Ovary (tissue), 9 donors: ENCODE data around the gene CD3E. TPM values are rescaled to one million over a fixed set of nuclear protein-coding genes. Genes with fewer than 3 reads are reported as not detected.

Experiments used
- DNase-seq, 5 donors: peaks; one replicate each; pipeline ENCODE4 v3.0.0-alpha.2; 2019 to 2020
- H3K27ac ChIP-seq, 2 donors: fragments of 200-600 bp; one replicate each; pipeline versions ENCODE4 v1.5.1 to v1.8.0; 2019 to 2022
- H3K27me3 ChIP-seq: fragments of 200-600 bp; one replicate; pipeline ENCODE4 v1.8.0; 2022
- H3K36me3 ChIP-seq: fragments of 200-600 bp; sonication (generic); one replicate; pipeline ENCODE4 v1.5.1; 2019
- H3K4me1 ChIP-seq: one replicate; pipeline ENCODE4 v1.8.1; 2013; ENCODE audit warnings: mild to moderate bottlenecking, moderate library complexity; ENCODE audit not compliant: insufficient read depth
- H3K4me3 ChIP-seq: fragments of 200-600 bp; sonication (generic); one replicate; pipeline ENCODE4 v1.5.1; 2017
- H3K9me3 ChIP-seq, 2 donors: fragments of 200-600 bp in 1 of 2; sonication (generic) in 1 of 2; one replicate each; pipeline versions ENCODE4 v1.5.1 to v1.8.1; 2013 to 2019; ENCODE audit warnings: mild to moderate bottlenecking in 1 of 2, moderate library complexity in 1 of 2
- EP300 ChIP-seq: sonication (generic); formaldehyde crosslinking; IDR thresholded peaks from one replicate; pipeline ENCODE4 v1.6.1; 2017; ENCODE audit warnings: antibody characterized with exemption
- POLR2A ChIP-seq: fragments of 450-650 bp; IDR thresholded peaks from one replicate; pipeline ENCODE4 v1.6.1; 2017; ENCODE audit warnings: antibody characterized with exemption, mild to moderate bottlenecking, moderate library complexity
- WGBS, 3 donors: extraction: QIAGEN DNeasy Blood & Tissue Kit in 1 of 3; methylation state at CpG; one replicate each; pipeline versions ENCODE4 v1.1.5 to v1.1.7; 2013 to 2017; 5-methylcytosine and 5-hydroxymethylcytosine counted together
- intact Hi-C, 4 donors: fragments of 100-400 bp; cut with DNase I; formaldehyde crosslinking; loops; one replicate each; pipeline versions ENCODE4 v1.11.0 to v1.15.1; 2022 to 2023
- polyA plus RNA-seq, 2 donors: library from polyadenylated mRNA; stranded (reverse); fragments of 200-250 nt in 1 of 2; fragments of 350-450 nt in 1 of 2; fragmentation: Illumina TruSeq in 1 of 2; extraction: RNeasy Lipid Tissue Mini Kit (QIAGEN cat#74804) in 1 of 2; gene quantifications; one replicate each; pipeline ENCODE4 v1.2.3, GENCODE V29; 2013 to 2014
- total RNA-seq, 7 donors: library from RNA; depleted of rRNA in 2 of 7; stranded (reverse); fragments of >200 nt in 2 of 7; fragmentation: NEBNext Ultra II Directional in 3 of 7; extraction: Animal tissue kit (Norgen Biotek cat#: 25700) in 3 of 7; gene quantifications; one replicate each; pipeline versions ENCODE4 v1.1.0 to v1.2.4, GENCODE V29; 2016 to 2023
- TF ChIP-seq, protein P1 (sequence below), 3 donors: fragments of 450-650 bp in 2 of 3; fragments of 200-600 bp in 1 of 3; IDR thresholded peaks; one replicate each; pipeline versions ENCODE4 v1.5.1 to v1.8.0; 2016 to 2022; ENCODE audit warnings: antibody characterized with exemption in 3 of 3, mild to moderate bottlenecking in 1 of 3
- donor health status: DM: no; HTN: no; CAD: no; lungs with moderate emphysema.
- donor health status: DM: no; HTN: no; CAD: no.
- donor health status: Bipolar disorder and iron deficiency.
- donor health status: DM: yes; HTN: yes; CAD: no.
- donor health status: DM: no; HTN: no; CAD: no.
- donor health status: DM: yes; HTN: yes; CAD: no.

CD3E gene
- total and polyA plus RNA-seq, 9 donors, result 0.36 to 11.0 (median 0.80) TPM; not detected in 1

DNA sequence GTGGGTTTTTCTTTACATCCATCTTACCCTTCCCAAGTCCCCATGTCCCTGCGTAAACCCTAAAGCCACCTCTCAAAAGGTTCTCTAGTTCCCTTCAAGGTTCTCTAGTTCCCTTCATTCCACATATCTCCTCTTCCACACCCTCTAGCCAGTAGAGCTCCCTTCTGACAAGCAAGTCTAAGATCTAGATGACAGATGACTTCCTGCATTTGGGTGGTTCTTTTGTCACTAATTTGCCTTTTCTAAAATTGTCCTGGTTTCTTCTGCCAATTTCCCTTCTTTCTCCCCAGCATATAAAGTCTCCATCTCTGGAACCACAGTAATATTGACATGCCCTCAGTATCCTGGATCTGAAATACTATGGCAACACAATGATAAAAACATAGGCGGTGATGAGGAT, 7.8 kb downstream of the CD3E start:
- no peak for DNase-seq
- 82 to 91% (median 84%) methylated on average over 2 of the region's 2 CpGs for WGBS, 3 donors
- no peaks in the 10 kb centered on the region for H3K4me1 ChIP-seq
- H3K9me3 ChIP-seq, result no peaks in the 10 kb centered on the region
- H3K27ac ChIP-seq, result no peak overlapping the region
- H3K27me3 ChIP-seq, result no peaks in the 10 kb centered on the region
- no peak for TF ChIP-seq POLR2A
- TF ChIP-seq EP300, result no peak
- no peaks in the 10 kb centered on the region for H3K36me3 ChIP-seq
- intact Hi-C loops, result no loop called here
- H3K4me3 ChIP-seq, result no peak overlapping the region

DNA sequence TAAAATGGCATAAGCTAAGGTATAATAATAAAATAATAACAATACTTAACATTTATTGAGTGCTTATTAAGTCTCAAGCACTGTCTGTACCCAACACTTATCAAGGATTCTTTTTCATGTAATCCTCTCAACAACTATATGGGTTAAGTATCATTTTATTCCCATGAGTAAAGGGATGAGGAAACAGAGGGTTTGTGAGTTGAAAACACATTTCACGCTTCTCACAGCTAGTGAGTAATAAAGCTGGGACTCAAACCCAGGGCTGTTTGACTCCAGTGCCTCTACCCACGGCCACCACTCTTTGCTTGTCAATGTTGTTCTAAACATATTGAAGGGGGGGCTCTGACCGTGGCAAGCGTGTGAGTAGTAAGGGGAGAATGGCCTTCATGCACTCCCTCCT, 8.7 kb downstream of the CD3E start:
- no peak for DNase-seq
- Histone ChIP-seq H3K36me3 (no peaks in the 10 kb centered on the region), H3K27me3 (no peaks in the 10 kb centered on the region), H3K27ac (no peak overlapping the region), H3K9me3 (no peaks in the 10 kb centered on the region), H3K4me3 (no peak overlapping the region), H3K4me1 (no peaks in the 10 kb centered on the region)
- 31 to 47% (median 34%) methylated on average over 4 of the region's 4 CpGs for WGBS, 3 donors
- no peak for TF ChIP-seq EP300
- intact Hi-C loops, result no loop called here

DNA sequence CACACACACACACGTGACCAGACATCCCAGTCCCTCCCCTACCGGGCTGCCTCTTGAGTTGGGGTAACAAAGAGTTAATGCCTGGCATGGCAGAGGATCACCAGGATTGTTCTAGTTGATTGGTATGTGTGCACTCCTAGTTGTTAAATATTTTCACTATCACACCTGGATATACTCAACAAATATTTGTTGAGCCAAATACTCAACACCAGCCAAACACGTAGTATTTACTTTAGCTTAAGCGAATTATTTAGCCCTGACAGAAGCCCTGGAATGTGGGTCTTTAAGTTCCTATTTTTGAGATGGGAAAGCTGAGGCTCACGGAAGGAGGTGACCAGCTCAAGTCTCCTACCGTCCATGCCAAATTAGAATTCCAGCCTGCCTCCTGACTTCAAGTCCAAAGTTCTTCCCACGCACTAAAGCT, 10.5 kb downstream of the CD3E start:
- Histone ChIP-seq H3K36me3 (no peaks in the 10 kb centered on the region), H3K9me3 (no peaks in the 10 kb centered on the region), H3K27ac (no peak overlapping the region), H3K4me3 (no peak overlapping the region), H3K27me3 (no peaks in the 10 kb centered on the region), H3K4me1 (no peaks in the 10 kb centered on the region)
- DNase-seq, result no peak
- intact Hi-C loops, result no loop called here
- TF ChIP-seq, protein P1, sequence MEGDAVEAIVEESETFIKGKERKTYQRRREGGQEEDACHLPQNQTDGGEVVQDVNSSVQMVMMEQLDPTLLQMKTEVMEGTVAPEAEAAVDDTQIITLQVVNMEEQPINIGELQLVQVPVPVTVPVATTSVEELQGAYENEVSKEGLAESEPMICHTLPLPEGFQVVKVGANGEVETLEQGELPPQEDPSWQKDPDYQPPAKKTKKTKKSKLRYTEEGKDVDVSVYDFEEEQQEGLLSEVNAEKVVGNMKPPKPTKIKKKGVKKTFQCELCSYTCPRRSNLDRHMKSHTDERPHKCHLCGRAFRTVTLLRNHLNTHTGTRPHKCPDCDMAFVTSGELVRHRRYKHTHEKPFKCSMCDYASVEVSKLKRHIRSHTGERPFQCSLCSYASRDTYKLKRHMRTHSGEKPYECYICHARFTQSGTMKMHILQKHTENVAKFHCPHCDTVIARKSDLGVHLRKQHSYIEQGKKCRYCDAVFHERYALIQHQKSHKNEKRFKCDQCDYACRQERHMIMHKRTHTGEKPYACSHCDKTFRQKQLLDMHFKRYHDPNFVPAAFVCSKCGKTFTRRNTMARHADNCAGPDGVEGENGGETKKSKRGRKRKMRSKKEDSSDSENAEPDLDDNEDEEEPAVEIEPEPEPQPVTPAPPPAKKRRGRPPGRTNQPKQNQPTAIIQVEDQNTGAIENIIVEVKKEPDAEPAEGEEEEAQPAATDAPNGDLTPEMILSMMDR (IDR thresholded peaks at IDR 0.05), result no peak
- no peak for TF ChIP-seq EP300
- TF ChIP-seq POLR2A, result no peak
- WGBS, 3 donors, result 37 to 38% (median 38%) methylated on average over 7 of the region's 7 CpGs

DNA sequence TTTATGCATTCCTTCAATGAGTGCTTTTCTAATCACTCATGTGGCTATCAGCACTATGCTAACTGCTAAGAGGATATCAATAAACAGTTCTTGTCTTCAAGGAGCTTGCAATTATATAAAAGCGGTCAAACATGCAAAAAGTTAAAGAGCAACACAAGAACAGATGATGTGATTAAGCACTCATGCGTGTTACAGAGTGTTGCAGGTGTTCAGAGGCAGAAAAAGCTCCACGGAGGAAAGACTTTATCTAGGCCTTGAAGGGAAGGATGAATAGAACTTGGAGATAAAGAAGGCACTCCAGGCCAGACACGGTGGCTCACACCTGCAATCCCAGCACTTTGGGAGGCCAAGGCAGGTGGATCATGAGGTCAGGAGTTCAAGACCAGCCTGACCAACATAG, 13.6 kb downstream of the CD3E start:
- no peaks in the 10 kb centered on the region for H3K4me1 ChIP-seq
- TF ChIP-seq EP300 (no peak), POLR2A (no peak)
- TF ChIP-seq, protein P1 (IDR thresholded peaks at IDR 0.05), result no peak
- no peak overlapping the region for H3K4me3 ChIP-seq
- WGBS, 3 donors, result 69 to 79% (median 71%) methylated on average over 4 of the region's 4 CpGs
- DNase-seq, result no peak
- intact Hi-C loops, result no loop called here
- no peak overlapping the region for H3K27ac ChIP-seq
- H3K9me3 ChIP-seq, result no peaks in the 10 kb centered on the region
- H3K27me3 ChIP-seq, result no peaks in the 10 kb centered on the region
- H3K36me3 ChIP-seq, result no peaks in the 10 kb centered on the region

DNA sequence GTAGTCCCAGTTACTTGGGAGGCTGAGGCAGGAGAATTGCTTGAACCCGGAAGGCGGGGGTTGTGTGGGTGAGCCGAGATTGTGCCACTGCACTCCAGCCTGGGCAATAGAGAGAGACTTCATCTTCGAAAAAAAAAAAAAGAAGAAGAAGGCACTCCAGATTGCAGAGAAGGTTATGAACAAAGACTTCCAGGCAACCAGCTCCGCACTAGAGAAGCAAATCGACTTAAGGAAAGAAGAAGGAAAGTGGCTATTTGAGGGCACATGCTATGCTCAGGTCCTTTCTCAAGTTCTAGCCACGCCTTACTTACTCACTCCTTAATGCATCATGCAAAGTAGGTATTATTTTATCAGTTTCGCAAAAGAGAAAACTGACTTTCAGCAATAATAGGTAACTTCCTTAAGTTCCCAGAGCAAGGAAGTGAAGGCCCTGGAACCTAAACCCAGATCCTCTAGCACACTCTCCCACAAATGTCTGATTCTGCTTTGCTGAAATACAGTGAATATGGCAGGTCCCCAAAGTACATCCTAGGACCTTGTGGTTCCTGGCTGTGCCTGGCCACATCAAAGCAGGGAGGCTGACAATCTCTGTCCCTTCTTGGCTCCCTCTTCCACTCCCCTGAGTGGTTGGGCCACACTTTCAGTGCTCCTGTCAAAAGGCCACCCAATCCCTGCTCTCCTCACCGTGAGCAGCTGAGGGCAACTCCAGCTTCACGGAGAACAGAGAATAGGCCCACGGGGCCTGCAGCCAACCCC, 14.2 kb downstream of the CD3E start:
- intact Hi-C loops, result no loop called here
- Histone ChIP-seq H3K4me3 (no peak overlapping the region), H3K27me3 (no peaks in the 10 kb centered on the region), H3K36me3 (no peaks in the 10 kb centered on the region), H3K9me3 (no peaks in the 10 kb centered on the region), H3K4me1 (no peaks in the 10 kb centered on the region), H3K27ac (no peak overlapping the region)
- 86 to 90% (median 87%) methylated on average over 11 of the region's 11 CpGs for WGBS, 3 donors
- no peak for DNase-seq
- TF ChIP-seq EP300 (no peak), POLR2A (no peak)
- TF ChIP-seq, protein P1 (IDR thresholded peaks at IDR 0.05), result no peak
